ENCODE measurements around the gene LILRB4.

DNA sequence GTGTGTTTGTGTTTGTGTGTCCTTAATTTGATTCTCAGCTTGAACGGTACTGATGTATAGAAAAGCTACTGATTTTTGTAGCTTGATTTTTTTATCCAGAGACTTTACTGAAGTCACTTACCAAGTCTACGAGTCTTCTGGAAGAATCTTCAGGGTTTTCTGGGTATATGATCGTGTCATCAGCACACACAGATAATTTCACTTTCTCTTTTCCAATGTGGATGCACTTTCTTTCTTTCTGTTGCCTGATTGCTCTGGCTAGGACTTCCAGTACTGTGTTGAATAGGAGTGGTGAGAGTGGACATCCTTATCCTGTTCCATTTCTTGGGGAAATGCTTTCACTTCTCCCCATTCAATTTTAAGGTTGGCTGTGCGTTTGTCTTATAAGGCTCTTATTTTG is 40.4 kb upstream of the LILRB4 start:
- TF ChIP-seq POLR2A (IDR thresholded peaks at IDR 0.05): no peak
- TF ChIP-seq, protein P1, sequence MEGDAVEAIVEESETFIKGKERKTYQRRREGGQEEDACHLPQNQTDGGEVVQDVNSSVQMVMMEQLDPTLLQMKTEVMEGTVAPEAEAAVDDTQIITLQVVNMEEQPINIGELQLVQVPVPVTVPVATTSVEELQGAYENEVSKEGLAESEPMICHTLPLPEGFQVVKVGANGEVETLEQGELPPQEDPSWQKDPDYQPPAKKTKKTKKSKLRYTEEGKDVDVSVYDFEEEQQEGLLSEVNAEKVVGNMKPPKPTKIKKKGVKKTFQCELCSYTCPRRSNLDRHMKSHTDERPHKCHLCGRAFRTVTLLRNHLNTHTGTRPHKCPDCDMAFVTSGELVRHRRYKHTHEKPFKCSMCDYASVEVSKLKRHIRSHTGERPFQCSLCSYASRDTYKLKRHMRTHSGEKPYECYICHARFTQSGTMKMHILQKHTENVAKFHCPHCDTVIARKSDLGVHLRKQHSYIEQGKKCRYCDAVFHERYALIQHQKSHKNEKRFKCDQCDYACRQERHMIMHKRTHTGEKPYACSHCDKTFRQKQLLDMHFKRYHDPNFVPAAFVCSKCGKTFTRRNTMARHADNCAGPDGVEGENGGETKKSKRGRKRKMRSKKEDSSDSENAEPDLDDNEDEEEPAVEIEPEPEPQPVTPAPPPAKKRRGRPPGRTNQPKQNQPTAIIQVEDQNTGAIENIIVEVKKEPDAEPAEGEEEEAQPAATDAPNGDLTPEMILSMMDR (IDR thresholded peaks at IDR 0.05): no peak
